ENCODE measurements around the gene SEC14L6. TPM values are rescaled to one million over a fixed set of nuclear protein-coding genes. Genes with fewer than 3 reads are reported as not detected.

SEC14L6 gene
- total RNA-seq, 2 experiments from 2014 or later = not detected

DNA sequence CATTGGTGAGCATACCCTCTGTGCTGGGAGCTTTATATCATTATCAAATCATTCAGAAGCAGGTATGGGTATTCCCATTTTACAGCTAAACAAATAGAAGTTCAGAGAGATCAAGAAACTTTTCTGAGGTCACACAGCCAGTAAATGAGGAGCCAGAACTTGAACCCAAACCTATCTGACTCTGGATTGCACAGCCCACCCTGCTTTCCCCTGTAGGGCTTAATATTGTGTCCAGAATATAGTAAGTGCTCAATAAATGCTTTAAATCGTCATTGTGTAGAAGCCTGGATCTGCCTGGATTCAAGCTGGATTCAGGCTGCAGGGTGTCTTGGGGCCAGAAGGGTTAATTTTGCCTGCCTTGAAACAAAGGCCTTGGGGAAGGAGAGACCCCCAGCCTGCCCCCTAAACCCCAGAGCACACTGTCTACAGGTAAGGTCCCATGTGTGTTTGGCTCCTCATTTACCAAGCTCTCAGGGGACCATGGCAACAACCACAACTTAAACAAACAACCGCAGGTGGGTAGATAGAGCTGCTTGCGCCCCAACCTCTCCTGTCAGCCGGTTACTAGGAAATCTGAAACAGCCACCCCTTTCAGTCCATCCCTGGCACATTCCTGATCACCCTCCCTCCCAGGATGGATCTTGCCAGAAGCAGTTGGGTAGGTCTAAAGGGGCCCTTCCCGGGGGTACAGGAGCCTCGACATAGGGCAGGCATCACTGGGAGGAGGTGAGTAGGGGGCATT lies 71.7 kb downstream of the SEC14L6 start:
- no peak overlapping the region for H3K4me2 ChIP-seq (ENCODE audit: low read length)
- intact Hi-C loops (cut with micrococcal nuclease; ENCODE audit: unreplicated experiment) = no loop called here
- no peaks in the 10 kb centered on the region for H3K9me2 ChIP-seq (ENCODE audit: insufficient read depth, low read length)
- H3K27ac ChIP-seq (ENCODE audit: low read depth, low read length, poor library complexity, severe bottlenecking) = no peak overlapping the region
- H2AFZ ChIP-seq (ENCODE audit: low read length) = no peak overlapping the region
- ChIA-PET CTCF (ENCODE audit: unreplicated experiment) (no interaction called here), POLR2A (no interaction called here)
- H3K4me3 ChIP-seq (ENCODE audit: low read depth, low read length, poor library complexity, severe bottlenecking) = no peak overlapping the region
- no peak for DNase-seq (ENCODE audit: low spot score)
- TF ChIP-seq CTCF (conservative IDR thresholded peaks at IDR 0.05; ENCODE audit: low read length) (no peak), EZH2phosphoT487 (IDR thresholded peaks at IDR 0.05; ENCODE audit: borderline replicate concordance, low read depth, low read length) (no peak)
- H3K79me2 ChIP-seq (ENCODE audit: insufficient read depth, low read depth, low read length) = no peaks in the 10 kb centered on the region
- no peaks in the 10 kb centered on the region for H3K9me3 ChIP-seq (ENCODE audit: low read length)
- no peaks in the 10 kb centered on the region for H4K20me1 ChIP-seq (ENCODE audit: insufficient read depth, low read length)
- no peaks in the 10 kb centered on the region for H3K4me1 ChIP-seq (ENCODE audit: insufficient read depth, low read length, poor library complexity, severe bottlenecking)
- BruUV-seq (replicated peaks) = no TSS peak
- no peaks in the 10 kb centered on the region for H3K36me3 ChIP-seq (ENCODE audit: insufficient read depth, low read length)

DNA sequence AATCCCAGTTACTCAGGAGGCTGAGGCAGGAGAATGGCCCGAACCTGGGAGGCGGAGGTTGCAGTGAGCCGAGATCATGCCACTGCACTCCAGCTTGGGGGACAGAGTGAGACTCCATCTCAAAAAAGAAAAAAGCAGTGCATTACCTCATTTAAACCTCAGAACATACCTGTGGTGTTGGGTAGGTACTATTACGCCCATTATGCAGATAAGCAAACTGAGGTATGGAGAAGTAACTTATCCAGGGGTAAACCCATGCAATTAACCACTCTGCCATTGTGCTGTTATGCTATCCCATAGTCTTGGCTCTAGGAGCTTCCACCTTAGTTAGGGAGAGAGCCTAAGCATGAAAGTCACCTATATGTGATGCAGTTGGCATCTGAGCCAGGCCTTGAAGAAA lies 72.4 kb downstream of the SEC14L6 start:
- ChIA-PET CTCF (ENCODE audit: unreplicated experiment) (interaction anchor here (0.9 kb wide), 1 partner anchor 25 kb away, joined by 3 read pairs; no protein-coding TSS in a partner anchor), POLR2A (no interaction called here)
- H2AFZ ChIP-seq (ENCODE audit: low read length) = no peak overlapping the region

More for the DNA sequence above, 72.4 kb downstream of the SEC14L6 start:
- no peaks in the 10 kb centered on the region for H3K79me2 ChIP-seq (ENCODE audit: insufficient read depth, low read depth, low read length)
- H3K27ac ChIP-seq (ENCODE audit: low read depth, low read length, poor library complexity, severe bottlenecking) = no peak overlapping the region
- H3K36me3 ChIP-seq (ENCODE audit: insufficient read depth, low read length) = no peaks in the 10 kb centered on the region
- intact Hi-C loops (cut with micrococcal nuclease; ENCODE audit: unreplicated experiment) = no loop called here
- H4K20me1 ChIP-seq (ENCODE audit: insufficient read depth, low read length) = no peaks in the 10 kb centered on the region
- H3K4me2 ChIP-seq (ENCODE audit: low read length) = no peak overlapping the region
- H3K9me2 ChIP-seq (ENCODE audit: insufficient read depth, low read length) = no peaks in the 10 kb centered on the region
- H3K4me1 ChIP-seq (ENCODE audit: insufficient read depth, low read length, poor library complexity, severe bottlenecking) = no peaks in the 10 kb centered on the region
- TF ChIP-seq EZH2phosphoT487 (IDR thresholded peaks at IDR 0.05; ENCODE audit: borderline replicate concordance, low read depth, low read length) (no peak), CTCF (conservative IDR thresholded peaks at IDR 0.05; ENCODE audit: low read length) (no peak)
- BruUV-seq (replicated peaks) = no TSS peak
- no peak overlapping the region for H3K4me3 ChIP-seq (ENCODE audit: low read depth, low read length, poor library complexity, severe bottlenecking)
- DNase-seq (ENCODE audit: low spot score) = no peak
- H3K9me3 ChIP-seq (ENCODE audit: low read length) = no peaks in the 10 kb centered on the region
